Limb (tissue), 2 donors: ENCODE results near the gene DEFB110.

Experiments used
- DNase-seq, 2 donors: peaks; one replicate each; pipeline ENCODE4 v3.0.0-alpha.2; 2016; ENCODE audit errors: extremely low spot score in 2 of 2

DEFB110 gene

GRCh38 chr6:50021894-50022293 is at the start of gene DEFB110:
Gene DEFB110, minus strand, starts transcription at chr6:50021994. Its CDS starts 59 bp downstream, at chr6:50021935.
- DNase-seq = no peak

GRCh38 chr6:50070101-50070500 is 48.3 kb upstream of the DEFB110 start:
- DNase-seq = no peak

- DNase-seq = no peak
These were observed 40.3 kb upstream of the DEFB110 start for GRCh38 chr6:50062051-50062450.

- DNase-seq = no peak
These were observed 34.4 kb upstream of the DEFB110 start for GRCh38 chr6:50056242-50056641.

GRCh38 chr6:50049829-50050228 is 28.0 kb upstream of the DEFB110 start, which contains the start of gene DEFB112:
Gene DEFB112, minus strand, starts transcription at chr6:50049929. Its CDS starts 60 bp downstream, at chr6:50049869.
- no peak for DNase-seq

- no peak for DNase-seq
These were observed 25.2 kb upstream of the DEFB110 start for GRCh38 chr6:50047026-50047425.

- no peak for DNase-seq
These were observed 9.2 kb upstream of the DEFB110 start for GRCh38 chr6:50030777-50031562.

- DNase-seq = no peak
These were observed 8.6 kb upstream of the DEFB110 start for GRCh38 chr6:50030350-50030749.

GRCh38 chr6:50025258-50025657 is 3.5 kb upstream of the DEFB110 start:
- no peak for DNase-seq

GRCh38 chr6:50007819-50008218 is 14.0 kb downstream of the DEFB110 start:
- no peak for DNase-seq

GRCh38 chr6:50003139-50003538 is 18.7 kb downstream of the DEFB110 start:
- no peak for DNase-seq

- no peak for DNase-seq
These were observed 26.5 kb downstream of the DEFB110 start for GRCh38 chr6:49995278-49995677.

- DNase-seq = no peak
These were observed 32.9 kb downstream of the DEFB110 start for GRCh38 chr6:49988900-49989299.

- DNase-seq = no peak
These were observed 34.0 kb downstream of the DEFB110 start for GRCh38 chr6:49987749-49988148.

GRCh38 chr6:49986551-49986950 is 35.2 kb downstream of the DEFB110 start:
- DNase-seq = no peak

GRCh38 chr6:49982046-49982445 is 39.7 kb downstream of the DEFB110 start:
- no peak for DNase-seq

- DNase-seq = no peak
These were observed 40.9 kb downstream of the DEFB110 start for GRCh38 chr6:49980898-49981297.

GRCh38 chr6:49979584-49979983 is 42.2 kb downstream of the DEFB110 start:
- no peak for DNase-seq

- DNase-seq = no peak
These were observed 43.2 kb downstream of the DEFB110 start for GRCh38 chr6:49978332-49979226.

- no peak for DNase-seq
These were observed 52.2 kb downstream of the DEFB110 start, which contains the start of gene DEFB113 for GRCh38 chr6:49969605-49970004. Gene DEFB113, minus strand, starts transcription at chr6:49969625. Its CDS starts 0 bp downstream, at chr6:49969625.
